ENCODE measurements around the gene GOPC. TPM values are rescaled to one million over a fixed set of nuclear protein-coding genes. Genes with fewer than 3 reads are reported as not detected.

GOPC gene
- polyA plus RNA-seq, 1 donor from 2014 or later, result 69.2 TPM

DNA sequence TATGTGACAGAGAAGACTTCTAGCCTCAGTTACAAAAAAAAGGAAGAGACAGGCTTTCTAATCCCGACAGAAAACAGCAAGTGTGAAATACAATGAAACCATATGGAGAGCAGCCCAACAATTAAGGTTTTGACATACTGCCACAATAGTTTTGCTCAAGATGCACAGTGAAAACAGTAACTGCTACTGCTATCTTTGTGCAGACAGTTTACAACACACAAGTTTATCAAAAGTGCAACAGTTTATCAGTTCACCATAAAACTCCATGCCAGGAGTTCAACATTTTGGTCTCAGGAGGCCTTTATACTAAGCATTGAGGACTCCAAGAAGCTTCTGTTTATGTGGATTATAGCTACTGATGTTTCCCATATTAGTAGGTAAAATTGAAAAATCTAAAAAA lies 37.6 kb downstream of the GOPC start:
- Histone ChIP-seq H3K4me3 (ENCODE audit: low read length) (no peak overlapping the region), H3K36me3 (ENCODE audit: insufficient read depth, low read length) (no peaks in the 10 kb centered on the region), H4K20me1 (ENCODE audit: insufficient read depth) (no peaks in the 10 kb centered on the region), H3K9ac (ENCODE audit: low read length) (no peak overlapping the region), H3K4me2 (ENCODE audit: low read length) (no peak overlapping the region), H3K27me3 (ENCODE audit: insufficient read depth, low read depth, low read length) (no peaks in the 10 kb centered on the region), H3F3A (ENCODE audit: insufficient read depth, low read length, poor library complexity, severe bottlenecking) (no peaks in the 10 kb centered on the region), H3K27ac (ENCODE audit: low read length) (no peak overlapping the region), H3K9me2 (ENCODE audit: insufficient read depth, low read length) (no peaks in the 10 kb centered on the region), H3K9me3 (ENCODE audit: low read length) (no peaks in the 10 kb centered on the region), H2AFZ (ENCODE audit: low read depth, low read length) (no peak overlapping the region), H3K79me2 (replicated peaks; ENCODE audit: insufficient read depth, low read length) (no peaks in the 10 kb centered on the region)
- no peak for TF ChIP-seq EP300 (conservative IDR thresholded peaks at IDR 0.05; ENCODE audit: poor library complexity, severe bottlenecking)
- TF ChIP-seq POLR2AphosphoS5 (IDR thresholded peaks at IDR 0.05), result no peak
- no peak for TF ChIP-seq SMC3 (conservative IDR thresholded peaks at IDR 0.05; ENCODE audit: poor library complexity)
- TF ChIP-seq, protein P1, sequence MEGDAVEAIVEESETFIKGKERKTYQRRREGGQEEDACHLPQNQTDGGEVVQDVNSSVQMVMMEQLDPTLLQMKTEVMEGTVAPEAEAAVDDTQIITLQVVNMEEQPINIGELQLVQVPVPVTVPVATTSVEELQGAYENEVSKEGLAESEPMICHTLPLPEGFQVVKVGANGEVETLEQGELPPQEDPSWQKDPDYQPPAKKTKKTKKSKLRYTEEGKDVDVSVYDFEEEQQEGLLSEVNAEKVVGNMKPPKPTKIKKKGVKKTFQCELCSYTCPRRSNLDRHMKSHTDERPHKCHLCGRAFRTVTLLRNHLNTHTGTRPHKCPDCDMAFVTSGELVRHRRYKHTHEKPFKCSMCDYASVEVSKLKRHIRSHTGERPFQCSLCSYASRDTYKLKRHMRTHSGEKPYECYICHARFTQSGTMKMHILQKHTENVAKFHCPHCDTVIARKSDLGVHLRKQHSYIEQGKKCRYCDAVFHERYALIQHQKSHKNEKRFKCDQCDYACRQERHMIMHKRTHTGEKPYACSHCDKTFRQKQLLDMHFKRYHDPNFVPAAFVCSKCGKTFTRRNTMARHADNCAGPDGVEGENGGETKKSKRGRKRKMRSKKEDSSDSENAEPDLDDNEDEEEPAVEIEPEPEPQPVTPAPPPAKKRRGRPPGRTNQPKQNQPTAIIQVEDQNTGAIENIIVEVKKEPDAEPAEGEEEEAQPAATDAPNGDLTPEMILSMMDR (IDR thresholded peaks at IDR 0.05; ENCODE audit: poor library complexity, severe bottlenecking), result no peak
- no peak for TF ChIP-seq RAD21 (conservative IDR thresholded peaks at IDR 0.05)
- TF ChIP-seq MXI1 (conservative IDR thresholded peaks at IDR 0.05; ENCODE audit: poor library complexity, severe bottlenecking), result no peak
- no peak for TF ChIP-seq TAF1 (IDR thresholded peaks at IDR 0.05; ENCODE audit: low read depth)

DNA sequence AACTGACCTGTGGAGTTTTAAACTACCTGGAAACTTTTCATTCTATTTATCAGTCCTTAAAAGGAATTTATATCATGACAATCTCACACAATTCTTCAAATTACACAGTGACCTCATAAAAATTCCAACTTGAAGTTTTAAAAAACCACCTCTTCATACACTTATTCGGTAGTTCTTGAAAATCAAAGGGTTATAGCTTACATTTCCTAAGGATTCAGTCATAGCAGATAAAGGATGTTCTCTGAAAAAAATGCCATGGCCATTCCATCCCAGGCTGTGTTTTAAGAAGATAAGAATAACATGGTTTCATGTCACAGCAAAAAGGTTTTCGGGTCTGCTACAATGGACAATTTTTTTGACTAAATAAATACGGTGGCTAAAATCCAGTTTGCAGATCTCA lies 41.2 kb downstream of the GOPC start:
- H3K79me2 ChIP-seq (replicated peaks; ENCODE audit: insufficient read depth, low read length), result no peaks in the 10 kb centered on the region
- no peak overlapping the region for H3K4me2 ChIP-seq (ENCODE audit: low read length)
- H4K20me1 ChIP-seq (ENCODE audit: insufficient read depth), result no peaks in the 10 kb centered on the region
- no peak overlapping the region for H3K4me3 ChIP-seq (ENCODE audit: low read length)
- H2AFZ ChIP-seq (ENCODE audit: low read depth, low read length), result no peak overlapping the region
- H3K36me3 ChIP-seq (ENCODE audit: insufficient read depth, low read length), result no peaks in the 10 kb centered on the region
- H3K27ac ChIP-seq (ENCODE audit: low read length), result no peak overlapping the region
- no peaks in the 10 kb centered on the region for H3K27me3 ChIP-seq (ENCODE audit: insufficient read depth, low read depth, low read length)
- no peak for TF ChIP-seq EP300 (conservative IDR thresholded peaks at IDR 0.05; ENCODE audit: poor library complexity, severe bottlenecking)
- TF ChIP-seq SMC3 (conservative IDR thresholded peaks at IDR 0.05; ENCODE audit: poor library complexity), result no peak
- TF ChIP-seq MXI1 (conservative IDR thresholded peaks at IDR 0.05; ENCODE audit: poor library complexity, severe bottlenecking), result no peak
- no peaks in the 10 kb centered on the region for H3K9me3 ChIP-seq (ENCODE audit: low read length)
- no peaks in the 10 kb centered on the region for H3F3A ChIP-seq (ENCODE audit: insufficient read depth, low read length, poor library complexity, severe bottlenecking)
- no peaks in the 10 kb centered on the region for H3K9me2 ChIP-seq (ENCODE audit: insufficient read depth, low read length)
- H3K9ac ChIP-seq (ENCODE audit: low read length), result no peak overlapping the region

DNA sequence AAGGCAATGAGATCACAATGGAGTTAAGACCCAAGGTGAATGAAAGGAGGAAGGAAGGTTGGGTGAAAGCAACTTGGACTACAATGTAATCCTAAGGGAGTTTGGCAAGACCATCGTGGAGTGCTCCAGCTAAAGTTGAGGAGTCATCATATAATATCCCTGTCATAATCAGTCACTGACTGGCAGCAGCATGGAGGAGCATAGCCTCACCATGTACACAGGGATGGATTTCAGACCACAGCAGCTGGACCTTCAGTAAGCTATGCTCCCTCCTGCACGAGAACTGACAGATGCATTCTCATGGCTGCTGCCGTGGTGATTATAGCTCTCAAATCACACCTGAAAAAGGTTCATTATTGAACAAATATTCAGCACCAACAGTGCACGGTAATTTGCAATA lies 43.0 kb downstream of the GOPC start:
- TF ChIP-seq, protein P2, sequence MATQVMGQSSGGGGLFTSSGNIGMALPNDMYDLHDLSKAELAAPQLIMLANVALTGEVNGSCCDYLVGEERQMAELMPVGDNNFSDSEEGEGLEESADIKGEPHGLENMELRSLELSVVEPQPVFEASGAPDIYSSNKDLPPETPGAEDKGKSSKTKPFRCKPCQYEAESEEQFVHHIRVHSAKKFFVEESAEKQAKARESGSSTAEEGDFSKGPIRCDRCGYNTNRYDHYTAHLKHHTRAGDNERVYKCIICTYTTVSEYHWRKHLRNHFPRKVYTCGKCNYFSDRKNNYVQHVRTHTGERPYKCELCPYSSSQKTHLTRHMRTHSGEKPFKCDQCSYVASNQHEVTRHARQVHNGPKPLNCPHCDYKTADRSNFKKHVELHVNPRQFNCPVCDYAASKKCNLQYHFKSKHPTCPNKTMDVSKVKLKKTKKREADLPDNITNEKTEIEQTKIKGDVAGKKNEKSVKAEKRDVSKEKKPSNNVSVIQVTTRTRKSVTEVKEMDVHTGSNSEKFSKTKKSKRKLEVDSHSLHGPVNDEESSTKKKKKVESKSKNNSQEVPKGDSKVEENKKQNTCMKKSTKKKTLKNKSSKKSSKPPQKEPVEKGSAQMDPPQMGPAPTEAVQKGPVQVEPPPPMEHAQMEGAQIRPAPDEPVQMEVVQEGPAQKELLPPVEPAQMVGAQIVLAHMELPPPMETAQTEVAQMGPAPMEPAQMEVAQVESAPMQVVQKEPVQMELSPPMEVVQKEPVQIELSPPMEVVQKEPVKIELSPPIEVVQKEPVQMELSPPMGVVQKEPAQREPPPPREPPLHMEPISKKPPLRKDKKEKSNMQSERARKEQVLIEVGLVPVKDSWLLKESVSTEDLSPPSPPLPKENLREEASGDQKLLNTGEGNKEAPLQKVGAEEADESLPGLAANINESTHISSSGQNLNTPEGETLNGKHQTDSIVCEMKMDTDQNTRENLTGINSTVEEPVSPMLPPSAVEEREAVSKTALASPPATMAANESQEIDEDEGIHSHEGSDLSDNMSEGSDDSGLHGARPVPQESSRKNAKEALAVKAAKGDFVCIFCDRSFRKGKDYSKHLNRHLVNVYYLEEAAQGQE (IDR thresholded peaks at IDR 0.05; ENCODE audit: borderline replicate concordance), result no peak
- no peak for TF ChIP-seq MXI1 (conservative IDR thresholded peaks at IDR 0.05; ENCODE audit: poor library complexity, severe bottlenecking)
- TF ChIP-seq TAF1 (IDR thresholded peaks at IDR 0.05; ENCODE audit: low read depth), result no peak
- TF ChIP-seq EZH2 (IDR thresholded peaks at IDR 0.05; ENCODE audit: borderline replicate concordance, insufficient read depth, low read length, poor library complexity, severe bottlenecking), result no peak
- TF ChIP-seq, protein P1 (IDR thresholded peaks at IDR 0.05; ENCODE audit: poor library complexity, severe bottlenecking), result no peak
- no peak for TF ChIP-seq SMC3 (conservative IDR thresholded peaks at IDR 0.05; ENCODE audit: poor library complexity)
- no peak for TF ChIP-seq RAD21 (conservative IDR thresholded peaks at IDR 0.05)
- no peak for TF ChIP-seq POLR2AphosphoS5 (IDR thresholded peaks at IDR 0.05)
- TF ChIP-seq EP300 (conservative IDR thresholded peaks at IDR 0.05; ENCODE audit: poor library complexity, severe bottlenecking), result no peak
- Histone ChIP-seq H3F3A (ENCODE audit: insufficient read depth, low read length, poor library complexity, severe bottlenecking) (no peaks in the 10 kb centered on the region), H3K36me3 (ENCODE audit: insufficient read depth, low read length) (no peaks in the 10 kb centered on the region), H2AFZ (ENCODE audit: low read depth, low read length) (no peak overlapping the region), H3K79me2 (replicated peaks; ENCODE audit: insufficient read depth, low read length) (no peaks in the 10 kb centered on the region), H3K9ac (ENCODE audit: low read length) (no peak overlapping the region), H3K9me2 (ENCODE audit: insufficient read depth, low read length) (no peaks in the 10 kb centered on the region), H3K4me3 (ENCODE audit: low read length) (no peak overlapping the region), H4K20me1 (ENCODE audit: insufficient read depth) (no peaks in the 10 kb centered on the region), H3K27me3 (ENCODE audit: insufficient read depth, low read depth, low read length) (no peaks in the 10 kb centered on the region), H3K4me2 (ENCODE audit: low read length) (no peak overlapping the region), H3K9me3 (ENCODE audit: low read length) (no peaks in the 10 kb centered on the region), H3K27ac (ENCODE audit: low read length) (no peak overlapping the region)
